Measurements from ENCODE around the gene PKN1.

The PKN1 gene

DNA sequence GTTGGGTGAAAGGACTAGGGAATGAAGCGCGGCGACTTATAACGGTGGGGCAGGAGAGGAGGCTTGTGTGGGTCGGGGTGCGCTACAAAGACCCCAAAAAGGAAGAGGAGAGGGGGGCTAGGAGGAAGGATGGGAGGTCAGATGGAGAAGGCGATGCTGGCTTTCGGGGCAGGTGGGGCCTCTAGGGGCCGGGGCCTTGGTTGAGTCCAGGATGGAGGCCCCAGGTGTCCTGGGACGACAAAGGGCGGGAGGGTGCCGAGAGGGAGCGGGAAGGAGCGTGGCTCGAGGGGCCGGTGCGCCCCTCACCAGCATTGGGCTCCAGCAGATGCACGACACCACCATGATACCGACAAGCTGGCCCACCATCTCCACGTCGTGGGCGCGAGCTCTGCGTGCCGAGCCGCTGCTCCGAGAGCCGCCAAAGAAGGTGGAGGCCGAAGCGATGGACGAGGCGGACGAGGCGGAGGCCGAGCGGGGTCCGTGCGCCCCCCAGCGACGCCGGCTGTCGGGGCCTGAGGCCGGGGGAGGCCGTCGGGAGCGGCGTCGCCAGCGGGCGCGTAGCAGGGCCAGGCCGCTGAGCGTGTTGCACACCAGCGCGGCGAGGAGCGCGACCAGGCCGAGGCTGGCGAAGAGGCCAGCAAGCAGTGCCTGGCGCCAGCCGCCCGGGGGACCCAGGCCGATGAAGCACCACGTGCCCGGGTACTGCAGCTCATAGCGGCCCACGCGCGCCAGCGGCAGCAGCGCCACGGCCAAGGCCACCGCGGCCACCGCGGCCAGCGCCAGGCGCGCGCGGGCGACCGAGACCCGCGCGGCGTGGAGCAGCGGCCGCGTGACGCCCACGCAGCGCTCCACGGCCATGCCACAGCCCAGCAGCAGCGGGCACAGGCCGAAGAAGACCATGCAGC, 40.2 kb downstream of the PKN1 start:
- no peak overlapping the region for H3K4me3 ChIP-seq (ENCODE audit: low read length)
- DNase-seq (ENCODE audit: low read depth), result no peak
- H3K4me1 ChIP-seq (ENCODE audit: control insufficient read depth, insufficient read depth, low read length), result peaks cover 13% of the 10 kb centered on the region
- H3K36me3 ChIP-seq (ENCODE audit: control insufficient read depth, insufficient read depth, low read length, severe bottlenecking), result peaks cover 17% of the 10 kb centered on the region
- H3K9me3 ChIP-seq (ENCODE audit: control insufficient read depth, low read length), result no peaks in the 10 kb centered on the region
- no peak overlapping the region for H3K9ac ChIP-seq (ENCODE audit: low read length)
- no peaks in the 10 kb centered on the region for H3K27me3 ChIP-seq (replicated peaks; ENCODE audit: control insufficient read depth, insufficient read depth, low read length)

DNA sequence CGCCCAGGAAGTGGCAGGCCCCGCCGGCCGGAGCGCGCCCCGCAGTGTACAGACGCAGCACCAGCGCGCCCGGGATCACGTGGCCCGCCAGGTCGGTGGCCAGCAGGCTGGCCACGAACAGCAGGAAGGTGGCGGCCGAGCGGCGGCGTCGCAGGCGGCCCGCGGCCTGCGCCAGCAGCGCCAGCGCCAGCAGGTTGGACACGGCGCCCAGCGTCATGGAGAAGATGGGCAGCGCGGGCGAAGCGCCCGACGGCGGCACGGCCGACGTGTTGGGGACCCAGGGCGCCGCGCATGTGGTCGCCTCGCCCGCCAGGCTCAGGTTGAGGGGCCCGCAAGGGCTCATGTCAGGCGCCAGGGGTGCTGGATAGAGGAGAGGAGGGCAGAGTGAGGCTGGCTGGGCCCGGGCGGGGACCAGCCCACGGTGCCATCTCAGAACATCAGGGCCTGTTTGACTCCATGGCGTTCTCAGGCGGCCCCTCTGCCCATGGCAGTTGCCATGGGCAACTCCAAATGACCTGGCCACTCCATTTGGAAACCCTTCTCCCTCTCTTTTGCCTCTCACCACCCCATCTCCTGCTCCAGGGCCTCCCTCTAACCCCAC, 41.0 kb downstream of the PKN1 start:
- no peak for DNase-seq (ENCODE audit: low read depth)
- Histone ChIP-seq H3K4me1 (ENCODE audit: control insufficient read depth, insufficient read depth, low read length) (peaks cover 13% of the 10 kb centered on the region), H3K4me3 (ENCODE audit: low read length) (no peak overlapping the region), H3K9me3 (ENCODE audit: control insufficient read depth, low read length) (no peaks in the 10 kb centered on the region), H3K27me3 (replicated peaks; ENCODE audit: control insufficient read depth, insufficient read depth, low read length) (no peaks in the 10 kb centered on the region), H3K9ac (ENCODE audit: low read length) (no peak overlapping the region), H3K36me3 (ENCODE audit: control insufficient read depth, insufficient read depth, low read length, severe bottlenecking) (peaks cover 24% of the 10 kb centered on the region)

DNA sequence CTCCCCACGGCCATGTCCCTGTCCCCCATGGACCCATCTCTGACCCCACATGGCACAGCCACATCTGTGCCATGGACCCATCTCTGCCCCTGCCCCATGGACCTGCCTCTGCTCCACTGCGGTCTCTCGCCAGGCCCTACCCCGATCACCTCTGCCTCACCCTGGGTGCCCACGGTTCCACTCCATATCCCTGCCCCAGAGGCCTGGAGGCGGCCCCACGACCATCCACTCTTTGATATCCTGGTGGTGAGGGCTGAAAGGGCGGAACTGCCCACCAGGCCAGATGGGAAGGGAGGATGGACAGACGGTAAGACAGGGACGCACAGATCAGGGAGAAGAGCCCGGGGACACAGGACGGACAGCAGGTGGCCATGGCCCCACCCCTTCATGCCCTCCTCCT, 41.7 kb downstream of the PKN1 start:
- Histone ChIP-seq H3K9ac (ENCODE audit: low read length) (no peak overlapping the region), H3K27me3 (replicated peaks; ENCODE audit: control insufficient read depth, insufficient read depth, low read length) (no peaks in the 10 kb centered on the region), H3K4me3 (ENCODE audit: low read length) (no peak overlapping the region), H3K9me3 (ENCODE audit: control insufficient read depth, low read length) (no peaks in the 10 kb centered on the region), H3K4me1 (ENCODE audit: control insufficient read depth, insufficient read depth, low read length) (peaks cover 13% of the 10 kb centered on the region), H3K36me3 (ENCODE audit: control insufficient read depth, insufficient read depth, low read length, severe bottlenecking) (peaks cover 27% of the 10 kb centered on the region)
- no peak for DNase-seq (ENCODE audit: low read depth)

DNA sequence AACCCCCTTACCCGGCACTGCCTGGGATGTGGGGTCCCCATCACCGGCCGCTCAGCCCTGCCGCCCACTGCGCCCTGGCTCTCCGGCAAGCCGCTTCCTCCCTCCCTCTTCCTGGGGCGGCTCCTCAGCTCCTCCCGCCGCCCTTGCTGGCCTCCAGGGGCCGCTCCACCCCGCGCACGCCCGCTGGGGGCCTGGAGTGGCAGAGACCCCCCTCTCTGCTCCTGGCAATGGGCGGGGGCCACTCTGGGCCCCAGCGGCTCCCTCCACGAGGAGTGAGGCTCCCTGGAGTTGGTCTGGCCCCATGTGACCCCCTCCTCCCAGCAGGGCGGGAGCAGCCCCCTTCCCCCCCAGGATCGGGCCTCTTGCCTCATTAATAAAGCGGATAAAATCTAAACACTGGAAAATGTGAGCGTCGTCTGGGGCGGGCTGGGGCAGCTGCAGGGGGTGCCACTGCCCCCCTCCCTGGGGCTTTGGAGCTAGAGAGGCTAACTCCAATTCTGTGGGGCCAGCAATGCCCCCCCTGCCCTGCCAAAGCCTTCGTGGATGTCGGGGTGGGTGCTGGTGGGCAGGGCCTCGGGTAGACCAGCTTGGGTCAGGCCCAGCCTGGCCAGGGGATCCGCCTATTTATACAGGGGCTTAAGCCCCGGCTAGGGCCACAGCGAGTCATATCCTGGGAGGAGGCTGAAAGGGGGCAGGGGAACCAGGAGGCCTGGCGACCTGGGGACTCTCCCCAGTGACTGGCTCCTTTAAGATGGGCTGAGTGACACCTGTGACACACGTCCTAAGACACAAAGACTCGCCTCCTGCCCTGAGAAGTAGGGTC, 42.4 kb downstream of the PKN1 start, which contains the start of gene PTGER1:
Gene PTGER1 (minus strand): TSS at position 104 of the 823 bp plus-strand sequence. CDS start 1,034 bp downstream, outside the sequence.
- no peak within 1 kb of the TSS for H3K4me3 ChIP-seq (ENCODE audit: low read length)
- no peak within 1 kb of the TSS for H3K9ac ChIP-seq (ENCODE audit: low read length)
- H3K4me1 ChIP-seq (ENCODE audit: control insufficient read depth, insufficient read depth, low read length), result peaks cover 13% of the 10 kb centered on the region
- DNase-seq (ENCODE audit: low read depth), result peak; percentile 39
- H3K27me3 ChIP-seq (replicated peaks; ENCODE audit: control insufficient read depth, insufficient read depth, low read length), result no peaks in the 10 kb centered on the region
- peaks cover 24% of the 10 kb centered on the region for H3K36me3 ChIP-seq (ENCODE audit: control insufficient read depth, insufficient read depth, low read length, severe bottlenecking)
- H3K9me3 ChIP-seq (ENCODE audit: control insufficient read depth, low read length), result no peaks in the 10 kb centered on the region

DNA sequence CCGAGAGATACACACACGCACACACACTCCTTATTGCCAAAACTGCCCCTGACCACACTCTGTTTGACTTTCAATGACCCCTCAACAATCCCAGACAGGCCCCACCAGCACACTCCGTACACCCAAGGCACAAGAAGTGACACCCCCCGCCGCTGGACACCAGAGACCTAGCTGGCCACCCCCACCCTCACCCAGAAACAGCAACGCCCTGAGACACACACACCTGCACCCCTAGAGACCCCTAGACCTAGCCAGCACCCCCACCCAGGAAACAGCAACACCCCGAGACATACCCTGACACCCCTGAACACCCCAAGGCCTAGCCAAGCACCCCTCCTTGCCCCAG, 43.2 kb downstream of the PKN1 start:
- H3K4me1 ChIP-seq (ENCODE audit: control insufficient read depth, insufficient read depth, low read length), result peaks cover 13% of the 10 kb centered on the region
- H3K36me3 ChIP-seq (ENCODE audit: control insufficient read depth, insufficient read depth, low read length, severe bottlenecking), result peaks cover 26% of the 10 kb centered on the region
- H3K9me3 ChIP-seq (ENCODE audit: control insufficient read depth, low read length), result no peaks in the 10 kb centered on the region
- no peak for DNase-seq (ENCODE audit: low read depth)
- H3K27me3 ChIP-seq (replicated peaks; ENCODE audit: control insufficient read depth, insufficient read depth, low read length), result no peaks in the 10 kb centered on the region
- no peak overlapping the region for H3K9ac ChIP-seq (ENCODE audit: low read length)
- no peak overlapping the region for H3K4me3 ChIP-seq (ENCODE audit: low read length)

DNA sequence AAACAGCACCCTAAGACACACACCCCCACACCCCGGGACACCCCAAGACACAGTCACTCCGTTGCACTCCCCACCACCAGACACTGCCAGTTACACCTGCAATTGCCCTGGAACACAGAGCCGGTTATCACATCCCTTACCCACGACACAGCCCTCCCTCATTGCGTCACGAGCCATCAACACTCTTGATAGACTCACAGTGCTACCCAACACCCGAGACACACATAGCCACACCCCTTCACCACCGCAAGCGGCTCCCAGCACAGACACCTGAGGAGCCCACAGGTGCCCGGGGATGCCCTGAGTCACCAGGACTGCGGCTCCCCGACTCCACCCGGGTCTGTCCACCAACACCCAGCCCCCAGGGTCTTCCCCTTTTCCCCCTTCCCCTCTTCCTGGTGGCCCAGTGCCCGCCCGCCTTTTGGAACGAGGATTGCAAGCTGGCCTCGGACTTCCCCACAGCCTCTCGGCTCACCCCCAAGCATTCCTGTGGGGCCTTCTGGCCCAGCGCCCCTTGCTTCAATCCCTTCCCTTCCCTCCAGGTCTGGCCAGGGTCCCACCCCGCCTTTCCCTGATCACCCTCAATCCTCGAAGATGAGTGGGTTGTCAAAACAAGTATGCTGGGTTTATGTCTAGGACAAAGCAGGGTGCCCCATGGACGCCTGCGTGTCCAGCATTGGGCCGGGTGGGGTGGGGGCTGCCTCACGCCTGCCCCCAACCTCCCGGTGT, 43.7 kb downstream of the PKN1 start:
- Histone ChIP-seq H3K27me3 (replicated peaks; ENCODE audit: control insufficient read depth, insufficient read depth, low read length) (no peaks in the 10 kb centered on the region), H3K9me3 (ENCODE audit: control insufficient read depth, low read length) (no peaks in the 10 kb centered on the region), H3K9ac (ENCODE audit: low read length) (no peak overlapping the region), H3K4me3 (ENCODE audit: low read length) (no peak overlapping the region), H3K4me1 (ENCODE audit: control insufficient read depth, insufficient read depth, low read length) (peaks cover 13% of the 10 kb centered on the region), H3K36me3 (ENCODE audit: control insufficient read depth, insufficient read depth, low read length, severe bottlenecking) (peaks cover 28% of the 10 kb centered on the region)
- peak; percentile 47 for DNase-seq (ENCODE audit: low read depth)

DNA sequence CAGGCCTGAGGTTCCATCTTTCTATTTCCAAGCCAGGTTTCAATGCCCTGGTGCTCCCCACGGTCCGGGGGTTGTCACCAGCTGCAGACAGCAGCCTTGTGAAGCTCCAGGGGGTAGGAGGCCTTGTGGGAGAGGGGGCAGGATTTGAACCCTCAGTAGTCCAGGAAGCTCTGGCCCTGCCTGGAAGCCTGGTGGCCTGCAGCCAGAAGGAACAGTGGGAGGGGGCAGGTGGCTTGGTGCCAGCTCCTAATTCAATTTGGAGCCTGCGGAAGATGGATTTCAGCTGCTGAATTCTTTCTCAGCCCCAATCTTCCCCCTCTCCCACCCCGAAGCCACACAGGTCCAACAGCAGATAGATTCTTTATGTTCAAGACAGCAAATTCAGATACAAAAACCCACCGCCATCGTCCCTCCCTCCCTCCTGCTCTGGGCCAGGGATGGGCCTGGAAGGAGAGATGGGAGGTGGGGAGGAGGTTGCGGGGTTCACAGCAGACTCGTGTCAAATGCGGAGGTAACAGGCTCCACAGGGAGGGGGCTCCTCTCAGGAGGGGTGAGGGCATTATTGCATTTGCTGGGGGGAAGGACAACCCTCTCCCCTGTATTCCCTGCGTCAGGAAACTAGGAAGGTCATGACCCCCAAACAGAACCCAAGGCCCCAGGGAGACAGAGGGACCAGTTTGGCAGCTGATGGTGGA, 44.5 kb downstream of the PKN1 start:
- Histone ChIP-seq H3K4me1 (ENCODE audit: control insufficient read depth, insufficient read depth, low read length) (peaks cover 11% of the 10 kb centered on the region), H3K27me3 (replicated peaks; ENCODE audit: control insufficient read depth, insufficient read depth, low read length) (no peaks in the 10 kb centered on the region), H3K9me3 (ENCODE audit: control insufficient read depth, low read length) (no peaks in the 10 kb centered on the region), H3K9ac (ENCODE audit: low read length) (no peak overlapping the region), H3K36me3 (ENCODE audit: control insufficient read depth, insufficient read depth, low read length, severe bottlenecking) (peaks cover 31% of the 10 kb centered on the region), H3K4me3 (ENCODE audit: low read length) (no peak overlapping the region)
- no peak for DNase-seq (ENCODE audit: low read depth)

DNA sequence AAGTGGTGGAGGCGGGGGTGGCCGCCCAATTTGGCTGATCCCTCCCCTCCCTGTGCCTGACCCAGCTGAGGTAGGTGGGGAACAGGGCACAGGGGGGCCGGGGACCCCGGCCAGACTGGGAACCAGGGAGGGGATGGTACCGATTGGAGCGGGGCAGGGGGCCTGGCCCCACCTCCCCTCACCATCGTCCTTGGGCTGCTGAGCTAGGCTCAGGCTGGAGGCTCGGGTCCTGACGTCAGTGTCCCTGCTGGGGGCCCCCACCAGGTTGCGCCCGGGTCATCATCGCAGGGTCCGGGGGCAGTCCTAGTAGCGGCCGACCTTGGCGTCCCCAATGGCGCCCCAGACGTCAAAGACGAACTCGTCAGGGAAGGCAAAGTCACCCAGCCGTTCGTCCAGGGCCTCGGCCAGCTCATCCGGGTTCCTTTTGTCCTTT, 45.0 kb downstream of the PKN1 start:
- H3K9me3 ChIP-seq (ENCODE audit: control insufficient read depth, low read length), result no peaks in the 10 kb centered on the region
- no peak overlapping the region for H3K9ac ChIP-seq (ENCODE audit: low read length)
- peaks cover 31% of the 10 kb centered on the region for H3K36me3 ChIP-seq (ENCODE audit: control insufficient read depth, insufficient read depth, low read length, severe bottlenecking)
- no peak for DNase-seq (ENCODE audit: low read depth)
- H3K4me3 ChIP-seq (ENCODE audit: low read length), result no peak overlapping the region
- H3K4me1 ChIP-seq (ENCODE audit: control insufficient read depth, insufficient read depth, low read length), result peaks cover 11% of the 10 kb centered on the region
- H3K27me3 ChIP-seq (replicated peaks; ENCODE audit: control insufficient read depth, insufficient read depth, low read length), result no peaks in the 10 kb centered on the region

DNA sequence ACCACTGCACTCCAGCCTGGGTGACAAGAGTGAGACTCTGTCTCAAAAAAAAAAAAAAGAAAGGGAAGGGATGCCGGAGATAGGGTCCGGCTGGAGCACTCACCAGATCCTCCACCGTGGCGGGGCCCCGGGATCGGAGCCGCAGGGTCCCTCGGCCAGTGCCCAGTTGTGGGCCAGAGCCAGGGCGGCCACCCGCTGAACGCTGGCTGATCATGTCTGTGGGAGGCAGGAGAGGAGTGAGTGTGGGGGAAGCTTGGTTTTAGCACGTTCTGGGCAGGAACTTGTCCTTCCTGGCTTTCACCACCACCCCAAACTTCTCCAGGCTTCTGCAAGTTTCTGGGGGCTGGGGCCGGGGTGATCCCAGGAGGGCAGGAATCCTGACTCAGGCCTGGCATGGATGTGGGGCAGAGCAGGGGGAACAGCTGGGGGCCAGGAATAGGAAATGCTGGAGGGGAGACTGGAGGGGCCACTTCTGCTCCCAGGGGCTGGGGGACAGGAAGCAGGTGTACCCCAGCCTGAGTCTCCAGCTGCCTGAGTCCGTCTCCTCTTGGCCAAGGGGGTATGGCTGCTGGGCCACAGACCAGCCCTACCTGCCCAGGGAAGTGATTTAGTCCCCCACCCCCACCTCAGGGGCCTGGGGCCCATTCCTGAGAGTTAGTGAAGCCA, 46.3 kb downstream of the PKN1 start:
- H3K9me3 ChIP-seq (ENCODE audit: control insufficient read depth, low read length), result no peaks in the 10 kb centered on the region
- H3K36me3 ChIP-seq (ENCODE audit: control insufficient read depth, insufficient read depth, low read length, severe bottlenecking), result peaks cover 31% of the 10 kb centered on the region
- DNase-seq (ENCODE audit: low read depth), result no peak
- no peak overlapping the region for H3K4me3 ChIP-seq (ENCODE audit: low read length)
- no peaks in the 10 kb centered on the region for H3K27me3 ChIP-seq (replicated peaks; ENCODE audit: control insufficient read depth, insufficient read depth, low read length)
- peaks cover 11% of the 10 kb centered on the region for H3K4me1 ChIP-seq (ENCODE audit: control insufficient read depth, insufficient read depth, low read length)
- H3K9ac ChIP-seq (ENCODE audit: low read length), result no peak overlapping the region
